AG04449 (cell line): Measurements from ENCODE around the gene PDIK1L.
"Not testable (repeated sequence)": the region's sequence is repeated elsewhere in the genome, so short reads cannot be mapped to it uniquely, and the experiment has no call there.

Experiments
- CTCF ChIA-PET: fragments of 350-600 bp; formaldehyde crosslinking; extraction: SDS; loops from one replicate; lab custom pipeline; 2021; ENCODE audit warnings: antibody characterized with exemption; lab: Yijun Ruan, JAX
- POLR2A ChIA-PET: fragments of 400-600, 350-600 bp; formaldehyde crosslinking; extraction: SDS; loops from one replicate; lab custom pipeline; 2020; ENCODE audit warnings: antibody characterized with exemption, inconsistent platforms; lab: Yijun Ruan, JAX
- DNase-seq: peaks from one replicate; pipeline ENCODE4 v3.0.0-alpha.2; 2010; ENCODE audit warnings: low read depth, low spot score
- H3K4me3 ChIP-seq: 2 replicates; pipeline ENCODE4 v1.5.1; 2011; ENCODE audit warnings: low read depth, mild to moderate bottlenecking, control low read depth, low read length
- CTCF ChIP-seq: IDR thresholded peaks from one replicate; pipeline ENCODE4 v1.5.1; 2011; ENCODE audit warnings: mild to moderate bottlenecking, moderate library complexity, low read length, control low read depth, inconsistent platforms; ENCODE audit not compliant: insufficient read depth; ENCODE audit errors: missing control alignments

PDIK1L gene

GRCh38 chr1:26094076-26094669, 17.5 kb upstream of the PDIK1L start:
- CTCF ChIA-PET = interaction anchor here (0.9 to 1.7 kb wide), 2 partner anchors 11 to 51 kb away, joined by 4 read pairs; no protein-coding TSS in a partner anchor
- POLR2A ChIA-PET = no interaction called here
- no peak overlapping the region for H3K4me3 ChIP-seq
- DNase-seq = no peak
- TF ChIP-seq CTCF = no peak

- DNase-seq = no peak
- CTCF ChIA-PET = interaction anchor here (0.9 to 1.7 kb wide), 2 partner anchors 10 to 50 kb away, joined by 4 read pairs; no protein-coding TSS in a partner anchor
- no peak overlapping the region for H3K4me3 ChIP-seq
- TF ChIP-seq CTCF = peak; percentile 5
- POLR2A ChIA-PET = no interaction called here
Measured at GRCh38 chr1:26094677-26095383, 16.8 kb upstream of the PDIK1L start.

DNA sequence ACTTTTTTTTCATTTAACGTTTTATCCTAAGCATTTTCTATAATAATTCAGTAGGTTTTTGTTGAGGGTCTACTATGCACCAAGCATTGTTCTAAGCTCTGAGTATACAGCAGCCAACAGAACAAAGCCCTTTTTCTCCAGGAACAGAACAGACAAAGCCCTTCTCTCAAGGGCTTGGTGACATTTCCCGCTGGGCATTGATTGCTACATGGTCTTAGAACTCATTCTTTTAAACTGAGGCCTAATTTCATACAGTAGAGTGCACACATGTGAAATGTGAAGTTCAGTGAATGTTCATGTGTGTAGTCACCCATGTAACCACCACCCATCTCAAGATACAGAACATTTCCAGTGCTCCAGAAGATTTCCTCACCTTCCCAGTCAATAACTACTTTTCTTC, 15.2 kb upstream of the PDIK1L start:
- ChIA-PET CTCF (interaction anchor here (2.4 to 14.0 kb wide), 2 partner anchors 48 to 60 kb away, joined by 6 to 360 read pairs; no protein-coding TSS in a partner anchor), POLR2A (no interaction called here)
- no peak overlapping the region for H3K4me3 ChIP-seq
- TF ChIP-seq CTCF = no peak
- DNase-seq = no peak

GRCh38 chr1:26097696-26098095, 13.9 kb upstream of the PDIK1L start:
- H3K4me3 ChIP-seq = no peak overlapping the region
- CTCF ChIA-PET = interaction anchor here (2.4 to 14.0 kb wide), 2 partner anchors 47 to 61 kb away, joined by 6 to 360 read pairs; no protein-coding TSS in a partner anchor
- POLR2A ChIA-PET = no interaction called here
- DNase-seq = no peak
- no peak for TF ChIP-seq CTCF

DNA sequence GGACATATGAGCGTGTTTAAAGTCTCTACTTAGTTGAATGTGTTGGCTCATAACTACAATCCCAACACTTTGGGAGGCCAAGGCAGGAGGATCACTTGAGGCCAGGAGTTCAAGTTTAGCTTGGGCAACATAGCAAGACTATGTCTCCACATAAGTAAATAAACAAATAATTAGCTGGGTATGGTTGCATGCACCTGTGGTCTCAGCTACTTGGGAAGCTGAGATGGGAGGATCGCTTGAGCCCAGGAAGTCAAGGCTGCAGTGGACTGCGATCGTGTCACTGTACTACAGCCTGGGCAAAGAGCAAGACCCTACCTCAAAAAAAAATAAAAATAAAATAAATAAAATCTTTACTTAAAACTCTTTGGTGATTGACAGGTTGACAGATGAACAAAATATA, 13.0 kb upstream of the PDIK1L start:
- ChIA-PET POLR2A (no interaction called here), CTCF (interaction anchor here (1.1 to 14.0 kb wide), 3 partner anchors 46 to 202 kb away, joined by 3 to 360 read pairs (median 5); no protein-coding TSS in a partner anchor)
- no peak for TF ChIP-seq CTCF
- H3K4me3 ChIP-seq = no peak overlapping the region
- DNase-seq = no peak

DNA sequence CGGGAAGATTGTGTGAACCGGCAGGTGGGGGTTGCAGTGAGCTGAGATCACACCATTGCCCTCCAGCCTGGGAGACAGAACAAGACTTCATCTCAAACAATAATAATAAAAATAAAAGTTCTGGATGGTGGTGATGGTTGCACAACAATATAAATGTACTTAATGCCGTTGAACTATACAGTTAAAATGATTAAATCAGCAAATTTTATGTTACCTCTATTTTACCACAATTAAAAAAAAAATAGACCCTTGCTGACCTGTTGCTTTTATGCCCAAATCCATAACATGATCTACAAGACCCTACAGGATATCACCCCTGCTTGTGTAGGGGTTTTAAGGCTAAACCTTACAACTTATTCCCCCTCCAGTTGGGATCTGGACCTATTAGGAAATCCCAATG, 11.8 kb upstream of the PDIK1L start:
- CTCF ChIA-PET = interaction anchor here (0.5 to 14.0 kb wide), 7 partner anchors 15 to 552 kb away, joined by 3 to 360 read pairs (median 5); no protein-coding TSS in a partner anchor
- TF ChIP-seq CTCF = no peak
- POLR2A ChIA-PET = no interaction called here
- H3K4me3 ChIP-seq = no peak overlapping the region
- DNase-seq = no peak

DNA sequence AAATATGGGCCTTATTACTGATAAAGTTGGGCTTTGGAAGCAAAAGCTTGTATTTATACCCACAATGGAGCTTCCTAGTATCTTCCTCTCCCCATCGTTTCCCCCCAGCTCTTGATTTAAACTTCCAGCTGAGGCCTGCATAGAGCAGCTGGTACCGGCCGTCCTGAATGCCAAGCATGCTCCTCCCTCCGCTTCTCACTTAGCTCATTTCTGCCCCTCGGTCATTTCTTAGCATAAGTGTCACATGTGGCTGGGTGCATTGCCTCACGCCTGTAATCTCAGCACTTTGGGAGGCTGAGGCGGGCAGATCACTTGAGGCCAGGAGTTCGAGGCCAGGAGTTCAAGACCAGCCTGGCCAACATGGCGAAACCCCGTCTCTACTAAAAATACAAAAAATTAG, 11.4 kb upstream of the PDIK1L start:
- POLR2A ChIA-PET, H3K4me3 ChIP-seq, DNase-seq: not testable (repeated sequence)
- CTCF ChIA-PET = interaction anchor here (0.5 to 14.0 kb wide), 6 partner anchors 16 to 552 kb away, joined by 3 to 360 read pairs (median 5); no protein-coding TSS in a partner anchor
